DOHH2 (cell line): ENCODE results near the gene NEUROG2.

Source experiments
- CTCF ChIP-seq: fragments of 200-600 bp; sonication (generic); IDR thresholded peaks from one replicate; pipeline ENCODE4 v1.5.1; 2014; ENCODE audit warnings: antibody characterized with exemption, mild to moderate bottlenecking, low read depth, low read length; ENCODE audit not compliant: poor library complexity, severe bottlenecking
- EZH2phosphoT487 ChIP-seq: fragments of 200-600 bp; sonication (generic); IDR thresholded peaks from 2 replicates; pipeline ENCODE4 v1.6.1; 2017; ENCODE audit warnings: borderline replicate concordance, mild to moderate bottlenecking, antibody characterized with exemption, low read length, moderate library complexity, mixed read lengths

- TF ChIP-seq CTCF = no peak
- TF ChIP-seq EZH2phosphoT487 = no peak
These were observed 29.4 kb upstream of the NEUROG2 start for GRCh38 chr4:112545346-112545745.
